Keratinocyte (primary cell): ENCODE data around the gene OLFML2A. TPM values are rescaled to one million over a fixed set of nuclear protein-coding genes. Genes with fewer than 3 reads are reported as not detected.

Source experiments
- DNase-seq: peaks from one replicate; pipeline ENCODE4 v3.0.0-alpha.2; 2011; ENCODE audit warnings: low read depth, missing footprints, low spot score
- FAIRE-seq: peaks from 2 replicates; lab custom pipeline; 2011; peaks lifted over from hg19 to GRCh38; lab: Jason Lieb, UNC
- H2AFZ ChIP-seq: 2 replicates; pipeline ENCODE4 v1.6.0; 2012; ENCODE audit warnings: low read length, control low read depth, inconsistent platforms; ENCODE audit not compliant: control insufficient read depth
- H3K27ac ChIP-seq: 2 replicates; pipeline ENCODE4 v1.5.1; 2011; ENCODE audit warnings: low read length; ENCODE audit not compliant: control insufficient read depth, insufficient read depth
- H3K27me3 ChIP-seq: 3 replicates; pipeline ENCODE4 v1.6.0; 2011; ENCODE audit warnings: low read length; ENCODE audit not compliant: control insufficient read depth, insufficient read depth; ENCODE audit errors: extremely low read depth
- H3K36me3 ChIP-seq, 2 experiments: 2 replicates in 1 of 2; 3 replicates in 1 of 2; pipeline ENCODE4 v1.5.1; 2011; ENCODE audit warnings: low read length in 2 of 2, mild to moderate bottlenecking in 1 of 2; ENCODE audit not compliant: control insufficient read depth in 2 of 2, insufficient read depth in 2 of 2; ENCODE audit errors: extremely low read depth in 1 of 2
- H3K4me1 ChIP-seq: 3 replicates; pipeline ENCODE4 v1.5.1; 2011; ENCODE audit warnings: low read length; ENCODE audit not compliant: control insufficient read depth, insufficient read depth; ENCODE audit errors: extremely low read depth
- H3K4me2 ChIP-seq: 3 replicates; pipeline ENCODE4 v1.6.0; 2011; ENCODE audit warnings: low read depth, low read length; ENCODE audit not compliant: control insufficient read depth, insufficient read depth; ENCODE audit errors: extremely low read depth
- H3K4me3 ChIP-seq, 3 experiments: fragments of 200-600 bp in 1 of 3; sonication (generic) in 1 of 3; 2 replicates in 2 of 3; 3 replicates in 1 of 3; pipeline ENCODE4 v1.5.1; 2011 to 2016; ENCODE audit warnings: low read length in 3 of 3, mild to moderate bottlenecking in 3 of 3, control low read depth in 2 of 3, inconsistent platforms in 1 of 3, low read depth in 1 of 3, mixed read lengths in 1 of 3, mixed run types in 1 of 3, moderate library complexity in 1 of 3; ENCODE audit not compliant: control insufficient read depth in 2 of 3, insufficient read depth in 2 of 3; ENCODE audit errors: extremely low read depth in 1 of 3
- H3K79me2 ChIP-seq: 2 replicates; pipeline ENCODE4 v1.6.0; 2012; ENCODE audit warnings: low read length; ENCODE audit not compliant: control insufficient read depth, insufficient read depth
- H3K9ac ChIP-seq: 3 replicates; pipeline ENCODE4 v1.6.0; 2011; ENCODE audit warnings: low read length; ENCODE audit not compliant: control insufficient read depth, insufficient read depth; ENCODE audit errors: extremely low read depth
- H3K9me1 ChIP-seq: 3 replicates; pipeline ENCODE4 v1.6.0; 2011; ENCODE audit warnings: low read length; ENCODE audit not compliant: control insufficient read depth, insufficient read depth; ENCODE audit errors: extremely low read depth
- H3K9me3 ChIP-seq: 2 replicates; pipeline ENCODE4 v1.5.1; 2012; ENCODE audit warnings: low read depth, low read length; ENCODE audit not compliant: control insufficient read depth
- H4K20me1 ChIP-seq: 3 replicates; pipeline ENCODE4 v1.6.0; 2011; ENCODE audit warnings: low read length; ENCODE audit not compliant: control insufficient read depth, insufficient read depth; ENCODE audit errors: extremely low read depth
- EZH2 ChIP-seq: IDR thresholded peaks from one replicate; pipeline ENCODE4 v1.6.1; 2012; ENCODE audit warnings: inconsistent platforms, mild to moderate bottlenecking, low read length, moderate library complexity
- dilution Hi-C: fragments of 300-500 bp; cut with MboI; formaldehyde crosslinking; loops from one replicate; pipeline ENCODE4 v1.7.0; 2020; ENCODE audit warnings: low sequenced_read_pairs; ENCODE audit not compliant: extremely low pct_ligation_motif_present
- polyA plus RNA-seq, 5 experiments: library from polyadenylated mRNA; depleted of rRNA in 3 of 5; stranded (reverse) in 3 of 5; stranded (forward) in 1 of 5; unstranded in 1 of 5; fragments of >200 nt; gene quantifications; 1 replicate in 1 of 5; 2 replicates in 3 of 5; 3 replicates in 1 of 5; pipeline versions ENCODE4 v1.2.1 to v1.2.3, GENCODE V29; 2011 to 2012; ENCODE audit warnings: missing spikeins in 2 of 5, low read depth in 1 of 5, low replicate concordance in 1 of 5
- TF ChIP-seq, protein P1 (sequence below), 3 experiments: IDR thresholded peaks in 1 of 3; conservative IDR thresholded peaks in 1 of 3; optimal IDR thresholded peaks in 1 of 3; 2 replicates in 2 of 3; 3 replicates in 1 of 3; pipeline versions ENCODE3 to v1.5.1; 2011; ENCODE audit warnings: low read length in 3 of 3, mild to moderate bottlenecking in 3 of 3, moderate library complexity in 2 of 3, control low read depth in 1 of 3, inconsistent platforms in 1 of 3; ENCODE audit not compliant: insufficient read depth in 2 of 3; ENCODE audit errors: extremely low read depth in 1 of 3

The OLFML2A gene
- polyA plus RNA-seq, 1 donor (not counting 4 experiments of a cell fraction or from before 2014, with no cell fraction given): 1.1 TPM

DNA sequence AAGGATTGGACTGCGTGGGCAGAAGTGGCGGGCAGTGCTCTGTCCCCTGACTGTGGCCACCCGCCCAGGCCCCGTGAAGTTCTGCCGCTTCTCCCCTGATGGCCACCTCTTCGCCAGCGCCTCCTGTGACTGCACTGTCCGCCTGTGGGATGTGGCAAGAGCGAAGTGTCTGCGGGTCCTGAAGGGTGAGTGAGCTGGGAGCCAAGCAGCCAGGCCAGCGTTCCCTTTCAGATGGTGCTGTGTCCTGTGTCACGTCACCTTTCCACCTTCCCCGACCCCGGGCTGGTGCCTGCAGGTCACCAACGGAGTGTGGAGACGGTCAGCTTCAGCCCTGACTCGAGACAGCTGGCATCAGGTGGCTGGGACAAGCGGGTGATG lies 78.6 kb downstream of the OLFML2A start:
- no peak for DNase-seq
- Histone ChIP-seq H3K4me2 (no peak overlapping the region), H3K9me1 (no peaks in the 10 kb centered on the region), H3K36me3 (peaks cover 34 to 40% of the 10 kb centered on the region in 2 experiments), H3K4me3 (no peak overlapping the region), H3K4me1 (peaks cover 29% of the 10 kb centered on the region), H3K27me3 (no peaks in the 10 kb centered on the region), H3K9ac (no peak overlapping the region), H3K27ac (no peak overlapping the region), H3K9me3 (no peaks in the 10 kb centered on the region), H4K20me1 (peaks cover 50% of the 10 kb centered on the region), H3K79me2 (peaks cover 26% of the 10 kb centered on the region), H2AFZ (no peak overlapping the region)
- dilution Hi-C loops: no loop called here
- FAIRE-seq: no peak
- TF ChIP-seq, protein P1, sequence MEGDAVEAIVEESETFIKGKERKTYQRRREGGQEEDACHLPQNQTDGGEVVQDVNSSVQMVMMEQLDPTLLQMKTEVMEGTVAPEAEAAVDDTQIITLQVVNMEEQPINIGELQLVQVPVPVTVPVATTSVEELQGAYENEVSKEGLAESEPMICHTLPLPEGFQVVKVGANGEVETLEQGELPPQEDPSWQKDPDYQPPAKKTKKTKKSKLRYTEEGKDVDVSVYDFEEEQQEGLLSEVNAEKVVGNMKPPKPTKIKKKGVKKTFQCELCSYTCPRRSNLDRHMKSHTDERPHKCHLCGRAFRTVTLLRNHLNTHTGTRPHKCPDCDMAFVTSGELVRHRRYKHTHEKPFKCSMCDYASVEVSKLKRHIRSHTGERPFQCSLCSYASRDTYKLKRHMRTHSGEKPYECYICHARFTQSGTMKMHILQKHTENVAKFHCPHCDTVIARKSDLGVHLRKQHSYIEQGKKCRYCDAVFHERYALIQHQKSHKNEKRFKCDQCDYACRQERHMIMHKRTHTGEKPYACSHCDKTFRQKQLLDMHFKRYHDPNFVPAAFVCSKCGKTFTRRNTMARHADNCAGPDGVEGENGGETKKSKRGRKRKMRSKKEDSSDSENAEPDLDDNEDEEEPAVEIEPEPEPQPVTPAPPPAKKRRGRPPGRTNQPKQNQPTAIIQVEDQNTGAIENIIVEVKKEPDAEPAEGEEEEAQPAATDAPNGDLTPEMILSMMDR (optimal IDR thresholded peaks at IDR 0.05 in 1 of 3, IDR thresholded peaks at IDR 0.05 in 1 of 3, conservative IDR thresholded peaks at IDR 0.05 in 1 of 3; ENCODE audit: extremely low read depth in 1 of 3, insufficient read depth in 2 of 3, low read length in 3 of 3): no peak
- no peak for TF ChIP-seq EZH2

DNA sequence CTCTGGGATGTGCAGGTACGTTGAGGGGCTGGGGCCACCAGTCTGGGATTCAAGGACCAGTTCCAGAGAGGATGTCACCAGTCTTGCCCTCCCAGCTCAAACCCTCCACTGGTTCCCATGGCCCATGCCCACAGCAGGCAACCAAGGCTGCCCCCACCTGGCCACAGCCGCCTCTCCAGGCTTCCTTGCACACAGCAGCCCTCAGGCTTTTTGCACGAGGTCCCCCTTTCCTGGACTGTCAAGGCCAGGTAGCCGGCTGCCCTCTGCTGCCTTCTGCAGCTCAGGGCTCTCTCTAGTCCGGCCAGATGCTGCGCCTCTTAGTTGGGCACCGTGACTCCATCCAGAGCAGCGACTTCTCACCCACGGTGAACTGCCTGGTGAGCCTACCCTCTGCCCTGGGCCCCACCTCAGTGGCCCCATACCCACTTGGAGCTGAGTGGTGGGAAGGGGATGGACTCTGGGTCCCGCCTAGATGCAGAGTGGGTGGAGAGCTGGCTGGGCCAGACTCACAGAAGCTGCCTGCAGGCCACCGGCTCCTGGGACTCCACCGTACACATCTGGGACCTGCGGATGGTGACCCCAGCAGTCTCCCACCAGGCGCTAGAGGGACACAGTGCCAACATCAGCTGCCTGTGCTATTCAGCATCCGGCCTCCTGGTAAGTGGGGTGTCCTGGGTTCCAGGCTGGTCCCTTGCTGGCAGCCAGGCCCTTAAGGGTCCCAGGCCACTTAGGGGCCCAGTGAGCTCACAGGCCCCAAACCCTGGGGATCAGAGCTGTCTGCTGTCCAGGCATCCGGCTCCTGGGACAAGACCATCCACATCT lies 79.2 kb downstream of the OLFML2A start:
- Histone ChIP-seq H4K20me1 (peaks cover 51% of the 10 kb centered on the region), H3K9me3 (no peaks in the 10 kb centered on the region), H3K36me3 (peaks cover 34 to 46% of the 10 kb centered on the region in 2 experiments), H3K27me3 (no peaks in the 10 kb centered on the region), H3K79me2 (peaks cover 32% of the 10 kb centered on the region), H3K27ac (no peak overlapping the region), H3K4me2 (no peak overlapping the region), H3K4me3 (no peak overlapping the region), H3K9ac (no peak overlapping the region), H2AFZ (no peak overlapping the region), H3K9me1 (no peaks in the 10 kb centered on the region), H3K4me1 (peaks cover 29% of the 10 kb centered on the region)
- FAIRE-seq: no peak
- no peak for DNase-seq
- dilution Hi-C loops: no loop called here
- TF ChIP-seq, protein P1 (optimal IDR thresholded peaks at IDR 0.05 in 1 of 3, IDR thresholded peaks at IDR 0.05 in 1 of 3, conservative IDR thresholded peaks at IDR 0.05 in 1 of 3; ENCODE audit: extremely low read depth in 1 of 3, insufficient read depth in 2 of 3, low read length in 3 of 3): peak in 2 of 3 experiments; percentile 43 to 49
- TF ChIP-seq EZH2: no peak
